ENCODE results near the gene KATNAL1. TPM values are rescaled to one million over a fixed set of nuclear protein-coding genes. Genes with fewer than 3 reads are reported as not detected.

The KATNAL1 gene
- 4.2 to 7.8 TPM (median 6.8 TPM) in 5 replicates for total RNA-seq (2022; extraction: Qiagen RNA extraction; ENCODE audit: low read depth)

DNA sequence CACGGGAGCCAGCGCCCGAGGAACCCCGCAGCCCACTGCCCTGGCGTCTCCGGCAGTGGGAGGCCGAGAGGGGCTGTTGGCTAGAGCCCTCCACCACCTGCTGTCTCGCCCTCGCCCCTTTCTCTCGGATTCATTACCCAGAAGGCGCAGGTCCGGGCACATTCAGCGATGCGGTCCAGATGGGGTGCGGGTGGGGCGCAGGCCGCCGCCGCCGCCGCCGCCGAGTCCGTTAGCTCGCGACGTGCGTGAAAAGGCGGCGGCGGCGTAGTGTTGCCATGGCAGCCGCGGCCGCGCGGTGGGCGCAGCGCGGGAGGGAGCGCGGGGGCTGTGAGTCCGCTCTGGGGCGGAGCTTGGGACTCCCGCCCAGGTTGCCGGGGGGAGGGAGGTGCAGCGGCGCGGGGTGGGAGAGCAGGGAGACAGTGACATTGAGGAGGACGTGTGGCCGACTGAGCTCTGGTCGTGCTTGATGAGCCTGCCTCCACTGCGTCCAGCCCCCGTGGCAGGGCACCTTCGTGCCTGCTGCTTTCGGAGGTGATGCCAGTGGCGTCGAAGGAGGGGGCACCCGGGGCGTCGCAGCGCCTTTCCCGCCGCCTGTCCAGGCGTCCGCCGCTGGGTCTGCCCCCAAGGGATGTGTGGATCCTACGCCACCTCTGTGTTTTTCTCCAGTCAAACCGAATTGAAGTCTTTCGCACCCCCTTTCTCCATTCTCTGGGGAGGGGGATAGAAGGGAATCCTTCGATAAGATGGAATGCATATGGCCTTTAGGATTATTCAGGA lies at the start of gene KATNAL1:
Gene KATNAL1, minus strand, starts transcription at position 358 of the 777 bp plus-strand sequence. CDS start 23,774 bp downstream, outside the sequence.

Other genes starting within 250 kb of the KATNAL1 start
- gene UBE2L5, start 114.9 kb upstream of the KATNAL1 start, total RNA-seq (2022; extraction: Qiagen RNA extraction; ENCODE audit: low read depth), result not detected in 5 replicates
- 519 to 963 TPM (median 570 TPM) in 5 replicates for gene HMGB1, start 158.4 kb upstream of the KATNAL1 start, total RNA-seq (2022; extraction: Qiagen RNA extraction; ENCODE audit: low read depth)